ENCODE results near the gene RASGRF2. TPM values are rescaled to one million over a fixed set of nuclear protein-coding genes. Genes with fewer than 3 reads are reported as not detected.

RASGRF2 gene
- total RNA-seq, 1 experiment from 2014 or later, result 0.18 TPM

GRCh38 chr5:80964919-80965318 is 4.8 kb downstream of the RASGRF2 start:
- intact Hi-C loops (cut with micrococcal nuclease), result no loop called here
- Histone ChIP-seq H3K9ac (ENCODE audit: low read length) (no peak overlapping the region), H3K79me2 (ENCODE audit: low read length) (no peaks in the 10 kb centered on the region), H3K4me2 (ENCODE audit: low read length) (0 out of 2 replicates have a peak overlapping the region, but pooled peaks have one; percentile 27), H3K9me2 (replicated peaks; ENCODE audit: low read length) (no peaks in the 10 kb centered on the region), H3F3A (ENCODE audit: low read length, unreplicated experiment) (peaks cover 10% of the 10 kb centered on the region), H3K27me3 (ENCODE audit: low read length) (no peaks in the 10 kb centered on the region), H3K36me3 (ENCODE audit: low read depth, low read length) (no peaks in the 10 kb centered on the region), H3K4me3 (ENCODE audit: low read length) (no peak overlapping the region), H3K9me3 (ENCODE audit: low read length) (no peaks in the 10 kb centered on the region), H4K20me1 (ENCODE audit: low read length) (no peaks in the 10 kb centered on the region), H3K27ac (ENCODE audit: low read length) (0 out of 2 replicates have a peak overlapping the region, but pooled peaks have one; percentile 3), H3K4me1 (ENCODE audit: insufficient read depth, low read length) (peaks cover 37% of the 10 kb centered on the region), H2AFZ (ENCODE audit: low read length) (0 out of 2 replicates have a peak overlapping the region, but pooled peaks have one; percentile 2)
- ChIA-PET CTCF (no interaction called here), POLR2A (ENCODE audit: unreplicated experiment) (no interaction called here)
- no TSS peak for BruUV-seq (replicated peaks)
- TF ChIP-seq EZH2 (IDR thresholded peaks at IDR 0.05; ENCODE audit: low read length, unreplicated experiment), result no peak
- TF ChIP-seq, protein P1, sequence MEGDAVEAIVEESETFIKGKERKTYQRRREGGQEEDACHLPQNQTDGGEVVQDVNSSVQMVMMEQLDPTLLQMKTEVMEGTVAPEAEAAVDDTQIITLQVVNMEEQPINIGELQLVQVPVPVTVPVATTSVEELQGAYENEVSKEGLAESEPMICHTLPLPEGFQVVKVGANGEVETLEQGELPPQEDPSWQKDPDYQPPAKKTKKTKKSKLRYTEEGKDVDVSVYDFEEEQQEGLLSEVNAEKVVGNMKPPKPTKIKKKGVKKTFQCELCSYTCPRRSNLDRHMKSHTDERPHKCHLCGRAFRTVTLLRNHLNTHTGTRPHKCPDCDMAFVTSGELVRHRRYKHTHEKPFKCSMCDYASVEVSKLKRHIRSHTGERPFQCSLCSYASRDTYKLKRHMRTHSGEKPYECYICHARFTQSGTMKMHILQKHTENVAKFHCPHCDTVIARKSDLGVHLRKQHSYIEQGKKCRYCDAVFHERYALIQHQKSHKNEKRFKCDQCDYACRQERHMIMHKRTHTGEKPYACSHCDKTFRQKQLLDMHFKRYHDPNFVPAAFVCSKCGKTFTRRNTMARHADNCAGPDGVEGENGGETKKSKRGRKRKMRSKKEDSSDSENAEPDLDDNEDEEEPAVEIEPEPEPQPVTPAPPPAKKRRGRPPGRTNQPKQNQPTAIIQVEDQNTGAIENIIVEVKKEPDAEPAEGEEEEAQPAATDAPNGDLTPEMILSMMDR (conservative IDR thresholded peaks at IDR 0.05; ENCODE audit: low read depth, low read length), result no peak
- no peak for TF ChIP-seq EZH2phosphoT487 (IDR thresholded peaks at IDR 0.05; ENCODE audit: borderline replicate concordance, low read length)
- ATAC-seq (no peak), DNase-seq (no peak)

DNA sequence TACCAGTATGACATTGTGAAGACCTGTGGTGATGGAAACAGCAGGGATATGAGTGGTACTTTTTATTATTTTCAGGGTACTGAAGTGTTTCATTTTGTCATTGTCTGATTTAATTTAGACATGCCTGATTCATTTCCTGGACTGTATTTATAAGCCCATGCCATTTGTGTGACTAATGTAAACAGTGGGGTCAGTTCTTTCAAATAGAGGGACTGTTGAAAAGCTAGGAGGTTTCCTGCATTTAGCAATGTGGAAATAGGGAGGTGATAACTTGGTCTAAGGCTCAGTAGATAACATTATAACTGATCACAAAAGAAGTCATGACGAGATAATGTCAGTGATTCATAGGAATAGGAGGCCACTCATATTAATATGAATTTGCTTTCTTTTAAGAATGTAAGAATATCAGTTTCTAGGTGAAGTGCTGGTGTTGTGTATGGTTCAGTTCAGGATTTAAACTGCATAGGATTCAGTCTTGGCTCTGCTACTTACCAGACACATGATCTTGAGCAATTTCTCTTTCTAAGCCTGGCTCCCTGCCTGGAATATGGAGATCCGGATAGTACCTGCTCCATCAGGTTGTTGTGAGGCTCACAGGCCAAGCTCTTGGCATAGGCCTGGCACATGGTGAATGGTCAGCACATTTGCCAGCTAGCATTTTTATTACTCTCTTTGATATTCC is 7.5 kb downstream of the RASGRF2 start:
- Histone ChIP-seq H3K27ac (ENCODE audit: low read length) (peak overlapping the region; percentile 81), H3K79me2 (ENCODE audit: low read length) (no peaks in the 10 kb centered on the region), H4K20me1 (ENCODE audit: low read length) (no peaks in the 10 kb centered on the region), H3F3A (ENCODE audit: low read length, unreplicated experiment) (peaks cover 10% of the 10 kb centered on the region), H3K9ac (ENCODE audit: low read length) (peak overlapping the region; percentile 32; the same call in 1 of the 2 replicates), H3K4me3 (ENCODE audit: low read length) (no peak overlapping the region), H2AFZ (ENCODE audit: low read length) (no peak overlapping the region), H3K9me3 (ENCODE audit: low read length) (no peaks in the 10 kb centered on the region), H3K4me1 (ENCODE audit: insufficient read depth, low read length) (peaks cover 37% of the 10 kb centered on the region), H3K36me3 (ENCODE audit: low read depth, low read length) (no peaks in the 10 kb centered on the region), H3K4me2 (ENCODE audit: low read length) (peak overlapping the region; percentile 51), H3K9me2 (replicated peaks; ENCODE audit: low read length) (no peaks in the 10 kb centered on the region), H3K27me3 (ENCODE audit: low read length) (no peaks in the 10 kb centered on the region)
- POLR2A ChIA-PET (ENCODE audit: unreplicated experiment), result no interaction called here
- peak; percentile 91 for ATAC-seq
- no TSS peak for BruUV-seq (replicated peaks)
- CTCF ChIA-PET, result interaction anchor here (0.5 kb wide), 1 partner anchor 11 kb away, joined by 3 read pairs; no protein-coding TSS in a partner anchor
- peak; percentile 85 for DNase-seq
- no peak for TF ChIP-seq EZH2 (IDR thresholded peaks at IDR 0.05; ENCODE audit: low read length, unreplicated experiment)
- TF ChIP-seq EZH2phosphoT487 (IDR thresholded peaks at IDR 0.05; ENCODE audit: borderline replicate concordance, low read length), result no peak
- TF ChIP-seq, protein P1 (conservative IDR thresholded peaks at IDR 0.05; ENCODE audit: low read depth, low read length), result no peak
- intact Hi-C loops (cut with micrococcal nuclease), result loop anchor here (2.0 kb wide), 1 partner anchor 15 kb away; no protein-coding TSS in a partner anchor

DNA sequence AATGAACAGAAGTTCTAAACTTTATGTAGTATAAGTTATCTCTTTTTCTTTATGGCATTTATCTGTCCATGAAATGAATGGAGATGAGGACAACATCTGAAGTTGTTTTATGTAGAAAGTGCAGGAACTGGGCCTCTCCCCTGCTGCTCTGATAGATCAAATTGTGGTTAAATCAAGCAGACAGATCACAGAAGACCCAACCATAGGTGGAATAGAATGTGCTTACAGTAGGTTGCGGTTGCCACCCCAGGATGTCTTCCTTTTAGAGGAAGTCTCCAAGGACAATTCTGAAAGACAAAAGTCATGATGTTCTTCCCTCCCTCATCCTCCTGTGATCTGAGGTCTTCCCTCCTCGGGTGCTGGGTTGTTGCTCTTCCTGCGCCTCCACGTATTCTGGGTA is 12.9 kb downstream of the RASGRF2 start:
- H3K79me2 ChIP-seq (ENCODE audit: low read length), result no peaks in the 10 kb centered on the region
- H4K20me1 ChIP-seq (ENCODE audit: low read length), result no peaks in the 10 kb centered on the region
- no peak overlapping the region for H3K4me2 ChIP-seq (ENCODE audit: low read length)
- H3K9me2 ChIP-seq (replicated peaks; ENCODE audit: low read length), result no peaks in the 10 kb centered on the region
- H3K4me1 ChIP-seq (ENCODE audit: insufficient read depth, low read length), result peaks cover 20% of the 10 kb centered on the region
- no peaks in the 10 kb centered on the region for H3K9me3 ChIP-seq (ENCODE audit: low read length)
- CTCF ChIA-PET, result no interaction called here
- no peak overlapping the region for H3K4me3 ChIP-seq (ENCODE audit: low read length)
- H3K9ac ChIP-seq (ENCODE audit: low read length), result no peak overlapping the region
- no peak overlapping the region for H3K27ac ChIP-seq (ENCODE audit: low read length)
- peaks cover 6% of the 10 kb centered on the region for H3F3A ChIP-seq (ENCODE audit: low read length, unreplicated experiment)
- ATAC-seq (no peak), DNase-seq (no peak)
- no TSS peak for BruUV-seq (replicated peaks)
- no peak overlapping the region for H2AFZ ChIP-seq (ENCODE audit: low read length)
- intact Hi-C loops (cut with micrococcal nuclease), result no loop called here
- no peaks in the 10 kb centered on the region for H3K36me3 ChIP-seq (ENCODE audit: low read depth, low read length)
- POLR2A ChIA-PET (ENCODE audit: unreplicated experiment), result no interaction called here
- H3K27me3 ChIP-seq (ENCODE audit: low read length), result no peaks in the 10 kb centered on the region
- TF ChIP-seq EZH2phosphoT487 (IDR thresholded peaks at IDR 0.05; ENCODE audit: borderline replicate concordance, low read length) (no peak), EZH2 (IDR thresholded peaks at IDR 0.05; ENCODE audit: low read length, unreplicated experiment) (no peak)
- TF ChIP-seq, protein P1 (conservative IDR thresholded peaks at IDR 0.05; ENCODE audit: low read depth, low read length), result no peak

Measured in PC-3 (cell line).